GM23248 (cell line): ENCODE measurements around the gene RIPPLY3. TPM values are rescaled to one million over a fixed set of nuclear protein-coding genes. Genes with fewer than 3 reads are reported as not detected.

Source experiments
- DNase-seq: peaks from one replicate; pipeline ENCODE4 v3.0.0-alpha.2; 2015
- H2AFZ ChIP-seq: fragments of 200-600 bp; sonication (generic); 2 replicates; pipeline ENCODE4 v1.6.1; 2016; ENCODE audit warnings: antibody characterized with exemption
- H3F3A ChIP-seq: fragments of 200-600 bp; sonication (generic); 2 replicates; pipeline ENCODE4 v1.6.1; 2016; ENCODE audit warnings: mild to moderate bottlenecking, antibody characterized with exemption, mixed run types; ENCODE audit not compliant: insufficient read depth
- H3K27ac ChIP-seq: fragments of 200-600 bp; sonication (generic); 2 replicates; pipeline ENCODE4 v1.5.1; 2016; ENCODE audit warnings: mild to moderate bottlenecking
- H3K27me3 ChIP-seq: fragments of 200-600 bp; sonication (generic); replicated peaks from 2 replicates; pipeline ENCODE4 v1.6.1; 2016; ENCODE audit warnings: mild to moderate bottlenecking; ENCODE audit not compliant: insufficient read depth
- H3K36me3 ChIP-seq: fragments of 200-600 bp; sonication (generic); 2 replicates; pipeline ENCODE4 v1.6.1; 2016; ENCODE audit warnings: low read depth, mild to moderate bottlenecking
- H3K4me1 ChIP-seq: fragments of 200-600 bp; sonication (generic); 2 replicates; pipeline ENCODE4 v1.6.1; 2016; ENCODE audit warnings: mild to moderate bottlenecking; ENCODE audit not compliant: insufficient read depth
- H3K4me2 ChIP-seq: fragments of 200-600 bp; sonication (generic); one replicate; pipeline ENCODE4 v1.6.1; 2016; ENCODE audit warnings: mild to moderate bottlenecking; ENCODE audit not compliant: unreplicated experiment
- H3K4me3 ChIP-seq: fragments of 200-600 bp; sonication (generic); 2 replicates; pipeline ENCODE4 v1.5.1; 2016; ENCODE audit warnings: mild to moderate bottlenecking
- H3K79me2 ChIP-seq: fragments of 200-600 bp; sonication (generic); 2 replicates; pipeline ENCODE4 v1.6.1; 2016; ENCODE audit warnings: mild to moderate bottlenecking; ENCODE audit not compliant: insufficient read depth
- H3K9ac ChIP-seq: fragments of 200-600 bp; sonication (generic); 2 replicates; pipeline ENCODE4 v1.6.1; 2016; ENCODE audit warnings: mild to moderate bottlenecking
- H3K9me2 ChIP-seq: fragments of 200-600 bp; sonication (generic); 2 replicates; pipeline ENCODE4 v1.6.1; 2016; ENCODE audit warnings: mixed run types, mild to moderate bottlenecking, moderate library complexity; ENCODE audit not compliant: insufficient read depth
- H3K9me3 ChIP-seq: fragments of 200-600 bp; sonication (generic); one replicate; pipeline ENCODE4 v1.6.1; 2017; ENCODE audit warnings: low read depth
- H4K20me1 ChIP-seq: fragments of 200-600 bp; sonication (generic); 2 replicates; pipeline ENCODE4 v1.6.0; 2016; ENCODE audit not compliant: insufficient read depth
- EZH2 ChIP-seq: fragments of 200-600 bp; sonication (generic); IDR thresholded peaks from 2 replicates; pipeline ENCODE4 v1.6.1; 2018; ENCODE audit warnings: antibody characterized with exemption, mild to moderate bottlenecking; ENCODE audit not compliant: insufficient read depth, poor library complexity, severe bottlenecking
- EZH2phosphoT487 ChIP-seq: fragments of 200-600 bp; sonication (generic); IDR thresholded peaks from 2 replicates; pipeline ENCODE4 v1.6.1; 2018; ENCODE audit warnings: antibody characterized with exemption, moderate library complexity, mild to moderate bottlenecking, low read depth; ENCODE audit not compliant: insufficient read depth
- WGBS, 2 experiments: methylation state at CpG; one replicate each; pipeline ENCODE4 v1.1.6; 2015 to 2017; ENCODE audit warnings: low lambda C conversion rate in 2 of 2, low coverage in 1 of 2; ENCODE audit errors: missing lambda C conversion rate in 2 of 2; 5-methylcytosine and 5-hydroxymethylcytosine counted together
- in situ Hi-C: fragments of 300-500 bp; cut with MboI; formaldehyde crosslinking; loops from 2 replicates; pipeline ENCODE4 v1.15.0; 2020
- polyA plus RNA-seq: library from polyadenylated mRNA; unstranded; fragments of >200 nt; fragmentation: Nextera tagmentation; extraction: Ambion mirVana; gene quantifications from 2 replicates; pipeline ENCODE4 v1.2.1, GENCODE V29; 2016
- total RNA-seq: library from RNA; depleted of rRNA; stranded (reverse); fragments of >200 nt; shearing (Covaris generic); gene quantifications from 2 replicates; pipeline ENCODE4 v1.2.3, GENCODE V29; 2014

Gene RIPPLY3
- total and polyA plus RNA-seq, 2 experiments from 2014 or later: not detected

DNA sequence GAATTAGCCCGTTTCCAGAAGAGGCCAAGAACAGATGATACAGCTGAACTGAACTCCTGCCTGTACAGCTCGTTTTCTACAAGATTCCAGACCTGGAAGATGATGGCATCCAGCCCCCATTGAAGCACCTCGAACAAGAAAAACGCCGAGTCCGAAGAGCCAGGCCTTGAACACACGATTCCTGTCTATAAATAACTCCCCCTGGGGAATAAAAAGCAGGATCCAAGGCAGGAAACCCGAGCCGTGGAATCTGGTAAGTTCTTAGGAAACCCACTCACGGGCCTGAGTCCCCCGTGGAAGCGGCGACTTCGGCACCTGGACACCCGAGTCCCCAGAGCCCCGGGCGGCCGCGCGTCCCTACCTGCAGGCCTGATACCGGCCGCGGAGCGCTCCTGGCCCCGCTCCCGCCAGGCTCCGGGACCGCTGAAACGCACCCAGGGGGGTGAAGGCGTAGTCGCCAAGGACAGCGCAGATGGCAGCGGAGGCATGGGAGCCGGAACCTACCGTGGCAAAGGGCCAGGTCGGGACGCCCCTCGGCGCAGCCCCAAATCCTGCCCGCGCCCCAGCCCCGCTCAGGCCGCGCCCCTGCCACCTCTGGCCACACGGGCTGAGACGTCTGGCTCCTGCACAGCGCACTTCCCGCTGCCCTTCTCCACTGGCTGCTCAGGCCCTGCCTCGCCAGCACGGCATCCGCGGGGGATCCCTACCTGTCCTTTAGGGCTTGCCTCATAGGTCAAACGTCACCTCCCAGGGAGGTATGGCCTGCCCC is 26.0 kb upstream of the RIPPLY3 start:
- Histone ChIP-seq H3F3A (no peaks in the 10 kb centered on the region), H2AFZ (peak overlapping the region; percentile 77), H3K4me2 (peak overlapping the region; percentile 69), H4K20me1 (no peaks in the 10 kb centered on the region), H3K27ac (no peak overlapping the region), H3K36me3 (no peaks in the 10 kb centered on the region), H3K9ac (peak overlapping the region; percentile 53), H3K9me3 (no peaks in the 10 kb centered on the region), H3K4me3 (peak overlapping the region; percentile 67), H3K9me2 (no peaks in the 10 kb centered on the region), H3K79me2 (no peaks in the 10 kb centered on the region), H3K27me3 (no peaks in the 10 kb centered on the region), H3K4me1 (peaks cover 8% of the 10 kb centered on the region)
- 4 to 5% methylated on average over 40 to 42 of the region's 53 CpGs for WGBS, 2 experiments
- DNase-seq: peak; percentile 58
- in situ Hi-C loops: no loop called here
- no peak for TF ChIP-seq EZH2
- no peak for TF ChIP-seq EZH2phosphoT487

DNA sequence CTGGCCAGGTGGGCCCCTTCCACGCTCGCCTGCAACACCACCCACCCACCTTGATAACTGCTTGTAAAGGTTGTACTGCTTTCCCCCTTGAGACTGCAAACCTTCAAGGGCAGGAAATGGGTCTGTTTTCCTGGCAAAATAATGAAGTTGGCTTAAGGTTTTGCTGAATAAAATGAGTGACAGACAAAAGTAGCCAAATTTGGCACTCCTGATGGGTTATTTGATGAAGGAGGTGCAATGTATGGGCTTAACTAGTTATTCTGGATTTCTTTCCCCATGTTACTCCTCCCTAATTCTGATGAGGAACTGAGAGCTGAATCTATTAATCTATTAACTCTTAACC is 25.5 kb upstream of the RIPPLY3 start:
- WGBS, 2 experiments: 41 to 56% methylated on average over 2 of the region's 2 CpGs
- in situ Hi-C loops: no loop called here
- Histone ChIP-seq H3K27ac (no peak overlapping the region), H3K9ac (peak overlapping the region; percentile 53; the same call in 1 of the 2 replicates), H3F3A (no peaks in the 10 kb centered on the region), H3K4me3 (peak overlapping the region; percentile 67), H3K79me2 (no peaks in the 10 kb centered on the region), H3K9me2 (no peaks in the 10 kb centered on the region), H3K4me2 (peak overlapping the region; percentile 69), H3K36me3 (no peaks in the 10 kb centered on the region), H3K4me1 (peaks cover 8% of the 10 kb centered on the region), H2AFZ (peak overlapping the region; percentile 77), H3K9me3 (no peaks in the 10 kb centered on the region), H3K27me3 (no peaks in the 10 kb centered on the region), H4K20me1 (no peaks in the 10 kb centered on the region)
- DNase-seq: no peak
- TF ChIP-seq EZH2: no peak
- no peak for TF ChIP-seq EZH2phosphoT487

- Histone ChIP-seq H3K27ac (no peak overlapping the region), H3K9me3 (no peaks in the 10 kb centered on the region), H2AFZ (no peak overlapping the region), H3F3A (no peaks in the 10 kb centered on the region), H3K4me1 (peaks cover 8% of the 10 kb centered on the region), H4K20me1 (no peaks in the 10 kb centered on the region), H3K9ac (no peak overlapping the region), H3K4me3 (no peak overlapping the region), H3K9me2 (no peaks in the 10 kb centered on the region), H3K27me3 (no peaks in the 10 kb centered on the region), H3K79me2 (no peaks in the 10 kb centered on the region), H3K4me2 (no peak overlapping the region), H3K36me3 (no peaks in the 10 kb centered on the region)
- in situ Hi-C loops: no loop called here
- WGBS, 2 experiments: 57 to 63% methylated on average over 6 of the region's 6 CpGs
- no peak for DNase-seq
- TF ChIP-seq EZH2 (no peak), EZH2phosphoT487 (no peak)
Observed at GRCh38 chr21:36981977-36982700, 24.4 kb upstream of the RIPPLY3 start.

- no peak overlapping the region for H2AFZ ChIP-seq
- H3K79me2 ChIP-seq: no peaks in the 10 kb centered on the region
- H3K9me2 ChIP-seq: no peaks in the 10 kb centered on the region
- WGBS, 2 experiments: 70 to 71% methylated on average over 9 of the region's 9 CpGs
- H3K27ac ChIP-seq: no peak overlapping the region
- no peaks in the 10 kb centered on the region for H3K9me3 ChIP-seq
- no peak overlapping the region for H3K4me3 ChIP-seq
- no peak for DNase-seq
- H4K20me1 ChIP-seq: no peaks in the 10 kb centered on the region
- H3K27me3 ChIP-seq: no peaks in the 10 kb centered on the region
- H3K4me1 ChIP-seq: peaks cover 7% of the 10 kb centered on the region
- TF ChIP-seq EZH2phosphoT487 (no peak), EZH2 (no peak)
- in situ Hi-C loops: no loop called here
- H3K9ac ChIP-seq: no peak overlapping the region
- no peak overlapping the region for H3K4me2 ChIP-seq
- peaks cover 15% of the 10 kb centered on the region for H3F3A ChIP-seq
- no peaks in the 10 kb centered on the region for H3K36me3 ChIP-seq
Observed at GRCh38 chr21:36985751-36986594, 20.5 kb upstream of the RIPPLY3 start.
